Activated T-helper 2 cell treated with anti-CD3 and anti-CD28 coated beads, Interferon-gamma antibody, Interleukin-2, Interleukin-4, amounts not matched to agents 10 μg/mL and 5 μg/mL and 100 μg/mL, durations not matched to agents 14 hours and 24 hours and 36 hours (primary cell): ENCODE data around the gene ASPDH. TPM values are rescaled to one million over a fixed set of nuclear protein-coding genes. Genes with fewer than 3 reads are reported as not detected.
"Not testable (repeated sequence)": the region's sequence is repeated elsewhere in the genome, so short reads cannot be mapped to it uniquely, and the experiment has no call there.

Source experiments
- DNase-seq: peaks from one replicate; pipeline ENCODE4 v3.0.0; 2021; ENCODE audit warnings: low spot score
- H3K27ac Mint-ChIP-seq: one replicate; pipeline ENCODE4 v1.8.0; 2021; ENCODE audit warnings: mixed read lengths
- H3K27me3 Mint-ChIP-seq: one replicate; pipeline ENCODE4 v1.8.0; 2021; ENCODE audit warnings: low read depth, mixed read lengths
- H3K36me3 Mint-ChIP-seq: one replicate; pipeline ENCODE4 v1.8.0; 2021; ENCODE audit warnings: low read depth, mixed read lengths
- H3K4me1 Mint-ChIP-seq: one replicate; pipeline ENCODE4 v1.8.0; 2021; ENCODE audit warnings: low read depth, mixed read lengths
- H3K4me3 Mint-ChIP-seq: one replicate; pipeline ENCODE4 v1.8.0; 2021; ENCODE audit warnings: low read depth, mild to moderate bottlenecking, moderate library complexity, mixed read lengths
- H3K9me3 Mint-ChIP-seq: one replicate; pipeline ENCODE4 v1.8.0; 2021; ENCODE audit warnings: mixed read lengths
- intact Hi-C: fragments of 100-400 bp; cut with micrococcal nuclease; formaldehyde crosslinking; loops from one replicate; pipeline ENCODE4 v1.15.1; 2023
- total RNA-seq: library from RNA; stranded (reverse); gene quantifications from 2 replicates; pipeline ENCODE4 v1.2.3, GENCODE V29; 2022

Gene ASPDH
- total RNA-seq, 1 donor from 2014 or later: not detected

DNA sequence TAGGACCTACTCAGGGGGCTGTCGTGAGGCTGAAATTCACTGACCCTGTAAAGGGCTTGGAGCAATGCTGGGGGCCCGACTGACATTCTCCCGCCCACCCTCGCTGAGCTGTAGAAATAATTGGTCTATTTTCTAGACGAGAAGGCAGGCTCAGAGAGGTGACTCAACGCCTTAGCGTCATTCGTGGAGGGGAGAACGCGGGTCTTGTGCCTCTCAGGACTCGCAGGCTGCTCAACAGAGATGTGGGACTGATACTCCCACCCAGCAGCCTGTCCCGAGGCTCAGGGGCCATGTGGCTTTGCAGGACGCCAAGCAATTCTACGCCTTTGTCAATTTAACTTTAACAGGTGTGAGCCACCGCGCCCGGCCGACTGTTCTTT, 23.6 kb upstream of the ASPDH start:
- H3K4me1 Mint-ChIP-seq: no peaks in the 10 kb centered on the region
- no peak overlapping the region for H3K27ac Mint-ChIP-seq
- no peaks in the 10 kb centered on the region for H3K36me3 Mint-ChIP-seq
- intact Hi-C loops: loop anchor here (1.0 kb wide), 2 partner anchors 246 to 385 kb away; no protein-coding TSS in a partner anchor
- no peak for DNase-seq
- H3K4me3 Mint-ChIP-seq: no peak overlapping the region
- peaks cover 12% of the 10 kb centered on the region for H3K9me3 Mint-ChIP-seq
- peaks cover 3% of the 10 kb centered on the region for H3K27me3 Mint-ChIP-seq

DNA sequence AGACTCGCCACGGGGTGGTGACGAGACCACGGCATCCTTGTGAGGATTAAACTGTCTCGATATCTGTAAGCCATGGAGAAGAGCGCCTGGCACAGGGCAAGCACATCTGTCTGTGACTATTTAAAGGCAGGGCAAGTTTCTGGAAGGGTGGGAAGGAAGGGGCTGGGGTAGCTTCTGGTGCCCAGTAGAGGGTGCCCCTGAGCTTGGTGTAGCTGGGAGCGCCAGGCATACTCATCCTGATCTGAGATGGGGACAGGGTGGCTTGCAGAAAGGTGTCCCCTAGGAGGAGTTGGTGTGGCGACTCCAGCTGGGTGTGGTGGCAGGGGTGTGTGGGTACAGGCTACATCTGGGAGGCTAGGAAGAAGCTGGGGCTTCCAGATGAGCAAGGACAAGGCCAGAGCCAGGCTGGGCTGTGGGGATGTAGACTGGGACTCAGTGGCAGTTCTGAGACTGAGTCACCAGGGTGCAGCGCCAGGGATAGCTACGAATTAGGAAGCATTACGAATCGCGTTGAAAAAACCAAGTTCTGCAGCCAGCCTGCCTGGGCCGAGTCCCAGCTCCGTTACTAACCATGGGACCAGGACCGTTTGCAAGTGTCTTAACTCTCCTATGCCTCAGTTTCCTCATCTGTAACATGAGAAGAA, 23.1 kb upstream of the ASPDH start:
- peaks cover 3% of the 10 kb centered on the region for H3K27me3 Mint-ChIP-seq
- intact Hi-C loops: loop anchor here (1.0 kb wide), 2 partner anchors 247 to 386 kb away; no protein-coding TSS in a partner anchor
- no peak overlapping the region for H3K27ac Mint-ChIP-seq
- H3K4me1 Mint-ChIP-seq: no peaks in the 10 kb centered on the region
- H3K4me3 Mint-ChIP-seq: no peak overlapping the region
- no peak for DNase-seq
- peaks cover 12% of the 10 kb centered on the region for H3K9me3 Mint-ChIP-seq
- H3K36me3 Mint-ChIP-seq: no peaks in the 10 kb centered on the region

DNA sequence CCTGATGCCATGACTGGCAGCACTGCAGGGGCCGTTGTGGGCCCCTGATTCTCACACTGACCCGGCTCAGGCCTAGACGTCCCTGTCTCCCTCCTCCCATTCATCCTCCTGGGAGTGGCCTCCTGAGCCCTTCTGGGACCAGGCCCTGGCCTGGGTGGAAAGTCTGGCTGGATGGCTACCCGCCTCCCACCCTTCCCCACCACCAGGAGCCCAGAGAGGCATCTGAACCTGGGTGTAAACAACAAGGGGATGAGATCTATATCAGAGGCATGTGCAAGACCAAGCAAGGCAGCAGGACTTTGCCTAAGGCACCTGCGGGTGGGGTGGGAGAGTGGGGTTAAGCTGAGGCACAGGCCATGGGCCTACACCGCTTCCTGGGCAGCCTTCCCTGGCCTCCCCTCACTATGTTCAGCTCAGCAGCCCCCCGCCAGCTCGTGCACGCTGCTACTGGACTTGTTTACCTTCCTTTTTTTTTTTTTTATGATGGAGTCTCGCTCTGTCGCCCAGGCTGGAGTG, 22.0 kb upstream of the ASPDH start:
- peaks cover 12% of the 10 kb centered on the region for H3K9me3 Mint-ChIP-seq
- no peaks in the 10 kb centered on the region for H3K36me3 Mint-ChIP-seq
- intact Hi-C loops: no loop called here
- no peak overlapping the region for H3K4me3 Mint-ChIP-seq
- DNase-seq: no peak
- no peak overlapping the region for H3K27ac Mint-ChIP-seq
- H3K4me1 Mint-ChIP-seq: no peaks in the 10 kb centered on the region
- peaks cover 3% of the 10 kb centered on the region for H3K27me3 Mint-ChIP-seq

DNA sequence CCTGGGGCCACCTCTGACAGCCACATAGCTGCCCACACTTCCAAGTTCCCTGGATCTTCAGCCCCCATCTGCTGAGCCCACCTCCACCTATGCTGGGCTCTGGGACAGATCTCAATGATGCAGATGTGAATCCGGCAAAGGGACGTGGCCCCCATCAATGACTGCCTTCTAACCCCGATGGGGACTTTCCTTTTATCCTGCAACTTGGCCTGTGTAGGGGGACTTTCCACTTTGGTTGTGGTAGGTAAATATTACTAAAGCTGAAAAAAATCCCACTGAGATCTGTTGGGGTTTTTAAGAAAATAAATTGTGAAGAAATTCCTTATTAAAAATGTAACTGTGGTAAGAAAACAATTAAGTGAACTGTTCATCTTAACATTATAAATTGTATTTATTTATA, 20.8 kb upstream of the ASPDH start:
- Mint-ChIP-seq H3K36me3 (no peaks in the 10 kb centered on the region), H3K27me3 (peaks cover 3% of the 10 kb centered on the region), H3K4me3 (no peak overlapping the region), H3K4me1 (no peaks in the 10 kb centered on the region), H3K9me3 (peaks cover 12% of the 10 kb centered on the region), H3K27ac (no peak overlapping the region)
- no peak for DNase-seq
- intact Hi-C loops: no loop called here

DNA sequence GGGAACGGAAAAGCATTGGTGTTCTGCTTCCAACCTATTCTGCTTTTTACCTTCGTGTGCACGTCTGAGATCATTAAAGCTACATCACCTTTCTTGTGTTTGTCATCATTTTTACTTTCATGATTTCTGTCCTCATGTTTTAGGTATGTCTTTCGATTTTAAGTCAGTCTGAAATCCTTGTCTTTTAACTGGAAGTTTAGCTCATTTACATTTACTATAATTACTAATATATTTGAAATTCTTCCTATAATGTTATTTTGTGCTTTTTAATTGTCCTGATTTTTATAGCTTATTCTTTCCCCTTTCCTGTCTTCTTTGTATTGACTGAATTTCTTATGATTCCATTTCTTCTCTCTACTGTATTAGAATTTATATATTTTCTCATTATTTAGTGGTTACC, 19.2 kb upstream of the ASPDH start:
- Mint-ChIP-seq H3K4me1 (no peaks in the 10 kb centered on the region), H3K9me3 (peaks cover 12% of the 10 kb centered on the region), H3K4me3 (no peak overlapping the region), H3K36me3 (no peaks in the 10 kb centered on the region), H3K27ac (no peak overlapping the region), H3K27me3 (peaks cover 3% of the 10 kb centered on the region)
- intact Hi-C loops: no loop called here
- no peak for DNase-seq

DNA sequence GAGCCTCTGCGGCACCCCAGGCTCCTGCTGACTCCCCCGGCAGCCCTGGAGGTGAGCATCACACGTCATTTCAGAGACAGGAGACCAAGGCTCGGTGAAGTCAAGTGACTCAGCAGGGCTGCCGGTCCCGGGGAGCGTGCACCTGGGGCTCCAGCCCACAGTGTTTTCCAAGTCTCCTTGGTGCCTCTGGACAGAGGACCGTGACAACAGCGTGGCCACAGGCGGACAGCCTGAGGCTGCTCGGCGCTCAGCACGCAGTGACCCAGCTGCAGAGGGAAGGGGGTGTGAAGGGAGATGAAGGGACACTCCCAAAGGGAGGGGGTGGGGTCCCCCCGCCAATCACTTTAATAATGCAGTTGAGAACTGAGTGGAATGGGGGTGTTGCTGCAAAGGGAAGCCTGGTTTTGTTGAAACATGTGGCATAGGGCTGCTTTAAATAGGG, 17.5 kb upstream of the ASPDH start:
- no peak overlapping the region for H3K27ac Mint-ChIP-seq
- DNase-seq: no peak
- no peak overlapping the region for H3K4me3 Mint-ChIP-seq
- intact Hi-C loops: no loop called here
- H3K4me1 Mint-ChIP-seq: no peaks in the 10 kb centered on the region
- H3K36me3 Mint-ChIP-seq: no peaks in the 10 kb centered on the region
- H3K27me3 Mint-ChIP-seq: peaks cover 3% of the 10 kb centered on the region
- peaks cover 12% of the 10 kb centered on the region for H3K9me3 Mint-ChIP-seq

DNA sequence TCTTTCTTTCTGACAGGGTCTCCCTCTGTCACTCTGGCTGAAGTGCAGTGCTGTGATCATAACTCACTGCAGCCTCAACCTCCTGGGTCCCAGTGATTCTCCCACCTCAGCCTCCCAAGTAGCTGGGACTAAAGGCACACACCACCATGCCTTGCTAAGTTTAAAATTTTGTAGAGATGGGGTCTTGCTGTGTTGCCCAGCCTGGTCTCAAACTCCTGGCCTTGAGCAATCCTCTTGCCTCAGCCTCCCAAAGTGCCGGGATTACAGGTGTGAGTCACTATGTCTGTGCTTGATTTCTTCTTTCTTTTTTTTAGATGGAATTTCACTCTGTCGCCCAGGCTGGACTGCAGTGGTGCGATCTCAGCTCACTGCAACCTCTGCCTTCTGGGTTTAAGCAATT, 14.3 kb upstream of the ASPDH start:
- H3K9me3 Mint-ChIP-seq, H3K4me1 Mint-ChIP-seq, intact Hi-C loops, DNase-seq, H3K27ac Mint-ChIP-seq, H3K36me3 Mint-ChIP-seq, H3K27me3 Mint-ChIP-seq, H3K4me3 Mint-ChIP-seq: not testable (repeated sequence)

DNA sequence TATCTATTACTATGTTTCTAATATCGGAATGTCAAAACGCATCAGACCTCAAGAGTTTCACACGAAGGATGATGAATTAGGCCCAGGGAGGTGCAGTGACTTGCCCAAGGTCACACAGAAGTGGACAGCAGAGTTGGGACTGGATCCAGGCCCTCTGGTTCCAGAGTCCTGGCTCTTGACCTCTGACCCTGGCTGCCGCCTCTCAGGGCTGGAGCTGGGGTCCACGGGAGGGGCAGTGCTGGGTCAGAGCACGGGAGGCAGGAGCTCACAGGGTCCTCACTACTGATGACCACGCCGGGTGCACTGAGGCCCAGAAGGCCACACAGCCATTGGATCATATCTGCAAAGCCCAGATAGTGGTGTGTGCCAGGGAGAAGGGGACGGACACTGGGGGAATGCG, 9.2 kb upstream of the ASPDH start:
- H3K4me3 Mint-ChIP-seq: no peak overlapping the region
- no peak for DNase-seq
- H3K36me3 Mint-ChIP-seq: no peaks in the 10 kb centered on the region
- H3K4me1 Mint-ChIP-seq: no peaks in the 10 kb centered on the region
- H3K27me3 Mint-ChIP-seq: no peaks in the 10 kb centered on the region
- intact Hi-C loops: no loop called here
- no peak overlapping the region for H3K27ac Mint-ChIP-seq
- no peaks in the 10 kb centered on the region for H3K9me3 Mint-ChIP-seq

DNA sequence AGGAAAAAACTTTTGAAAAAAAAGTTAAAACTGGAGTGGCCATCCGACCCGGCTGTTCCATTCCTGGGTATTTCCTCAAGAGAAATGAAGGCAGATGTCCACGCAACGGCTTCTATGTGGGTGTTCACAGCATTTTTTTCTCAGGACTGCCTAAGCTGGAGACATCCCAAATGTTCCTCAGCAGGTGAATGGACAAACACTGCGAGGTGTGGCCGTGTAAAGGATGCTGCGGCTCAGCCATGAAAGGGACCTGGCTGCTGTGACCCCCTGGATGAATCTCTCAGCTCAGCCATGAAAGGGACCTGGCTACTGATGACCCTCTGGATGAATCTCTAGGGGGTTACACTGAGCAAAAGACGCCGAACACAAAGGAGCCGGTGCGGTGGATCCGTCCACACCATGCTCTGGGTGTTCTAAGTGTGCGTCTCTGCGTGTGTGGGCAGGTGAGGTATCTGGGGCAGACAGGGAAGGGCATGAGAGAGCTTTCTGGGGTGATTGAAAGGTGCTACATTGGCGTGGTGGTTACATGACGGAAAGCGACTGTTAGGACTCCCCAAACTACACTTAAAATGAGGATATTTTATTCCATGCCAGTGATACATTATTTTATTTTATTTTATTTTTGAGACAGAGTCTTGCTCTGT, 7.2 kb upstream of the ASPDH start:
- Mint-ChIP-seq H3K27ac (no peak overlapping the region), H3K4me1 (no peaks in the 10 kb centered on the region), H3K9me3 (no peaks in the 10 kb centered on the region), H3K36me3 (no peaks in the 10 kb centered on the region), H3K27me3 (no peaks in the 10 kb centered on the region), H3K4me3 (no peak overlapping the region)
- no peak for DNase-seq
- intact Hi-C loops: no loop called here

DNA sequence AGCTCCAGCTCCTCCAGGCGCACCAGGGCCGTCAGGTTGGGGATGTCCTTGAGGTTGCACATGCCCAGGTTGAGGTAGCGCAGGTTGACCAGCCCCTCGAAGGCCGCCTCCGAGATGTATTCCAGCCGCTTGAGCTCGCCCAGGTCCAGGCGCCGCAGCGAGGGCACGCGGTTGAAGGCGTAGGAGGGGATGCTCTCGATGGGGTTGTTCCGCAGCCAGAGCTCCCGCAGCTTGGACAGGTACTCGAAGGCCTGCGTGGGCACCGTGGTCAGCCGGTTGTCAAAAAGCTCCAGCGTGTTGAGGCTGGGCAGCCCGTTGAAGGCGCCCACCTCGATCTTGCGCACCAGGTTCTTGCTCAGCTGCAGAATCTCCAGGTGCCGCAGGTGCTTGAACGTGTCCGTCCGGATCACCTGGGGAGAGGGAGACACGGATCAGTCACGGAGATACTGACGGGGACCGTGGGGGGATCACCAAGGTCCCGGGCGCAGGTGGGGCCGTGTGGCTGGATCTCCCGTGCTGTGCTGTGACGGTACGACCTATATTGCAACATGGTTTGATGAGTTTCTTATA, 5.4 kb upstream of the ASPDH start:
- intact Hi-C loops: loop anchor here (10.0 kb wide), 1 partner anchor 286 kb away; no protein-coding TSS in a partner anchor
- no peaks in the 10 kb centered on the region for H3K4me1 Mint-ChIP-seq
- H3K27ac Mint-ChIP-seq: no peak overlapping the region
- H3K27me3 Mint-ChIP-seq: no peaks in the 10 kb centered on the region
- H3K36me3 Mint-ChIP-seq: no peaks in the 10 kb centered on the region
- H3K9me3 Mint-ChIP-seq: no peaks in the 10 kb centered on the region
- DNase-seq: no peak
- no peak overlapping the region for H3K4me3 Mint-ChIP-seq

DNA sequence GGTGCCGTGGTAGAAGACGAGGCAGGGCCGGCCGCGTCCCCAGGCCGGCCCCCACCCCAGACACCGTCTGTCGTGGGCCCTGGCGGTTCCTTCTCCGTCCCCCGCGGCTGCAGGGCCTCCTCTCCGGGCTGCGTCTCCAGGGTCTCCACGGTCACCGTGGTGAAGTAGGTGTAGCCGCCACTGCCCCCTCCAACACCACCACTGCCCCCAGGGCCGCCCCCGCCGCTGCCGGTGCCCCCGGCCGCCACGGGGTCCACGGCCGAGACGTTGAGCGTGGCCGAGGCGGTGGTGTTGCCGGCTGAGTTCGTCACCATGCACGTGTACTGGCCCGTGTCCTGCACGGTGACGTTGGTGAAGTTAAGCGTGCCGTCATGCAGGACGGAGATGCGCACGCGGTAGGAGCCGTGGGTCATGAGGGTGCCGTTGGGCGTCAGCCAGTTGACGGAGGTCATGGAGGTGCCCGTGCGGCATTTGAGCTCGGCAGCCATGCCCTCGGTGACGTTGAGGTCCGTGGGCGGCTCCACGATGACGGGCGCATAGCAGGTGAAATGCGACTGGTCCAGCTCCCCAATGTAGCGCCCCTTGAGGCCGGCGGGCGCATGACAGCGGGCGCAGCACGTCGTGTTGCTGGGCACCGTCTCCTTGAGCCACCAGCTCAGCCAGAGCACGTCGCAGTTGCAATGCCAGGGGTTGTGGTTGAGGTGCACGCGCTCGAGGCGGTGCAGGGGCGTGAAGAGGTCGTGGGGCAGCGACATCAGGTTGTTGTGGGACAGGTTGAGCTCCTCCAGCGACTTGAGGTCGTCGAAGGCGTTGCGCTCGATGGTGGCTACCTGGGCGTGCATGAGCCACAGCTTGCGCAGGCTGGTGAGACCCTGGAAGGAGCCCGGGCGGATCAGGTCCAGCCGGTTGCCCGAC, 4.6 kb upstream of the ASPDH start:
- Mint-ChIP-seq H3K4me3 (no peak overlapping the region), H3K36me3 (no peaks in the 10 kb centered on the region), H3K9me3 (no peaks in the 10 kb centered on the region), H3K27me3 (no peaks in the 10 kb centered on the region), H3K27ac (no peak overlapping the region), H3K4me1 (no peaks in the 10 kb centered on the region)
- DNase-seq: no peak
- intact Hi-C loops: loop anchor here (10.0 kb wide), 1 partner anchor 286 kb away; no protein-coding TSS in a partner anchor

DNA sequence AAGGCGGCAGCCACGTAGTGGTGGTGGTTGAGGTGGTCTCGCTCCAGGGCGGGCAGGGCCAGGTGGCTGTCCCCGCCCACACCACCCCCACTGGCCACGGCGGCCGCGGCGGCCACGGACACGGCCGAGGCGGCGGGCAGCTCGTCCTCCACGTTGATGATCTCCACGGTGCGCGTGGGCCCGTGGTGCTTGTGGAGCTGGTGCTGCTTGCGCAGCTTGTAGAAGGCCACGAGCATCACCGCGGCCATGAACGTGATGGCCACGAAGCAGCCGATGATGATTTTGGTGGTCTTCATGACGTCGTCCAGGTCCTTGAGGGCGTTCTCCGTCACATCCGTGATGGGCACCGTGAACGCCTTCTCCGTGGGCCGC, 4.0 kb upstream of the ASPDH start:
- H3K27ac Mint-ChIP-seq: no peak overlapping the region
- no peaks in the 10 kb centered on the region for H3K4me1 Mint-ChIP-seq
- DNase-seq: no peak
- no peaks in the 10 kb centered on the region for H3K36me3 Mint-ChIP-seq
- intact Hi-C loops: loop anchor here (10.0 kb wide), 1 partner anchor 287 kb away; no protein-coding TSS in a partner anchor
- no peak overlapping the region for H3K4me3 Mint-ChIP-seq
- no peaks in the 10 kb centered on the region for H3K27me3 Mint-ChIP-seq
- H3K9me3 Mint-ChIP-seq: no peaks in the 10 kb centered on the region
